Measurements from ENCODE around the gene AFDN.

The AFDN gene

GRCh38 chr6:168017629-168018028, 190.9 kb downstream of the AFDN start:
- no peak for DNase-seq (ENCODE audit: low read depth)
- TF ChIP-seq CTCF (conservative IDR thresholded peaks at IDR 0.05; ENCODE audit: low read depth, low read length): no peak
- no peak overlapping the region for H3K4me3 ChIP-seq (ENCODE audit: low read depth, low read length)

- H3K4me3 ChIP-seq (ENCODE audit: low read depth, low read length): no peak overlapping the region
- TF ChIP-seq CTCF (conservative IDR thresholded peaks at IDR 0.05; ENCODE audit: low read depth, low read length): no peak
- DNase-seq (ENCODE audit: low read depth): no peak
Measured at GRCh38 chr6:168018664-168019063, 192.0 kb downstream of the AFDN start.

- no peak overlapping the region for H3K4me3 ChIP-seq (ENCODE audit: low read depth, low read length)
- no peak for DNase-seq (ENCODE audit: low read depth)
- TF ChIP-seq CTCF (conservative IDR thresholded peaks at IDR 0.05; ENCODE audit: low read depth, low read length): no peak
Measured at GRCh38 chr6:168020242-168020641, 193.5 kb downstream of the AFDN start.

GRCh38 chr6:168021581-168021980, 194.9 kb downstream of the AFDN start:
- H3K4me3 ChIP-seq (ENCODE audit: low read depth, low read length): no peak overlapping the region
- no peak for TF ChIP-seq CTCF (conservative IDR thresholded peaks at IDR 0.05; ENCODE audit: low read depth, low read length)
- DNase-seq (ENCODE audit: low read depth): no peak

Data from choroid plexus epithelial cell (primary cell).